HG02642 (cell line): ENCODE results near the gene THSD7B.
"Not testable (repeated sequence)": the region's sequence is repeated elsewhere in the genome, so short reads cannot be mapped to it uniquely, and the experiment has no call there.

Experiments
- ATAC-seq: cut with Tn5 transposase; IDR thresholded peaks from one replicate; pipeline ENCODE4 v1.9.1; 2021; ENCODE audit warnings: mild to moderate bottlenecking; ENCODE audit not compliant: unreplicated experiment, poor library complexity

The THSD7B gene

DNA sequence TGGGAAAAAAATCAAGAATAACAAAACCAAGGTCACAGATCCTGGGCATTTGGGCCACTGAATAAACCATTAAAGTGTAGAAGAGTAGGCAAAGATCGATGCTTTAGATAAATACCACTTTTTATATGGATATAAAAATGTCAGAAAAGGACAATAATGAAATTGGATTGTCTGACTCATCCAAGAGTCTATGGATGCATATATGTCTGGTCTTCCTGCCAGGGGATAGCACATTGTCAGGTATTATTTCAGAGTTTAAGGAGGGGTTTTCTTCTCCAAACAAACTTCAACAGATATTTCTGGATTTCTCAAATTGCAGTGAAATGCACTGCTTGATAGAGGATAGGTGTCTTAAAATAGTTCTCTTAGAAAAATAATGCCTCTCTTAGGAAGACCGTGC lies 466.7 kb downstream of the THSD7B start:
- no peak for ATAC-seq

DNA sequence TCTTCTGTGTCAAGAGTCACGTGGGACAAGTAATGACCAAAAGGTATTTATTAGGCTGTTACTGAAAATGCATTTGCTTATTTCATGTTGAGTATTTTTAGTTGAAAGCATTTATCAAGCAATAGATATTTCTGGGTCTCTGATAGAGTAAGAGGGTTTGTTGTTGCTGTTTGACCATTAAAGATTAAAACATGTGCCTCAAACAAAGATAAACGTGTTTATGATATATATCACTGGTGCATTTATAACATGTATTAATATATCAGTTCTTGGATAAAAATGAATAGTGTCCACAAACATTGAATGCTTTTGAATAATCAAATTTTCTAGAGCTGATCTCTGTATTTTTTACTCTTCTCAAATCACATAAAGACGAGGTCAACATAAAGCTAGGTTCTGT lies 467.7 kb downstream of the THSD7B start:
- ATAC-seq = no peak

DNA sequence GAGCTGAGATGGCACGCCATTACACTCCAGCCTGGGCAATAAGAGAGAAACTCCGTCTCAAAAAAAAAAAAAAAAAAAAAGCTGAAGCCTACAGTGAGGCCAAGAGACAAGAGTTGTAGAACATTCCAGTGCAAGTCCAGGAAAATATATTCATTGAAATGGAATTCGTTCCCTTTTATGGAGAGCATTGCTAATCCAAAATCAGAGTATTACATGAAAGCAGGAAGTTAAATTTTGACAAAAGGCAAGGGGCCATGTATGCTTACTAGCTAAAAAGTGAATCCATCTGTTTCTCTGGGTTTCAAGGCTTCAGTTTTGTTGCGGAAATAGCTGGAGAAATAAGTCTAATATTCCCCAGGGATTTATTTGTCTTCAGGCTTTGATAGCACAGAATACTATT lies 471.7 kb downstream of the THSD7B start:
- ATAC-seq = no peak

DNA sequence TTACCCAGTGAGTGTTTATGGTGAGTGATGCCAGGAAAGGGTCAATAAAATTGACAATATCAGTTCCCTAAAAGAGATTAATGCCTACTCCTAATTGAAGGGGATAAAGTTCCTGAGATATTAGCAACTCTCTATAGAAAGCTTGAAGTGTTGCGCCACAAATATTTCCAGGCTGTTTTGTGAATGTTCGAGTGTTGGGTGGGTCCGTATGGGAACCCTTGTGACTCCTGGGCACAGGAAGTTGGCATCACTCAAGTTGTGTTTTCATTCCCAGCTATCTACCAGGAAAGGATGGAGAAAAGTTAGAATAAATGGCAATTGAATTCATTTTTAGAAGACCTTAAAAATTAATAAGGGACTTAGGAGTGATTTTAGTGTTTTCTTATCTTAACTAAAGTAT lies 472.7 kb downstream of the THSD7B start:
- no peak for ATAC-seq

DNA sequence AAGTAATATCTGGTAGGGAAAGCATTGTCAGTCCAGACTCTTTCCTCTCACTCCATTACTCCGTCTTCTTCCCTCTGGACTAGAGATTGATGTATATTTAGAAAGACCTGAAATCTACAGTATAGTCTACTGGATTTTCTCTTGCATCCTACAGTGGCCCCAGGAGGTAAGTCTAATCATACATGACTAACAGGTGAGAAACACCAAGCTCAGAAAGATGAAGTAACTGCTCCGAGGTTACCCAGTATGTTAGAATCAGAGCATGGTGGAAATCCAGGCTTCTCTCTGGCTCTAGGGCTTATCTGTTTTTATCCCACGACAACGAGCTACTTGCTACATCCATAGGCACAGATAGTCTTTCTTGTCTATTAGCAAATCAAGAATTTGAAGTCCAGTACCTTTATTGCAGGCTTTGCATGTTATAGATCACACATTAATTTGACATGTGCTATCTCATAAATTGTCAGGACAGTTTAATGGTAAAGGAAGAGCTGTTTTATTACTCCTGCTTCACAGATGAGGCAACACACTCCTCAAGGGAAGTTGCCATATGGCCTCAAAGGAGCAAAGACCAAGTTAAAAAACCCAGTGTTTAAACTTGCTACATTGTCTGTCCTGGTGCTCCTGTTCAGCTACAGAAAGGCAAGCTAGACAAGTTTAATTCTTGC lies 484.3 kb downstream of the THSD7B start:
- ATAC-seq = no peak

DNA sequence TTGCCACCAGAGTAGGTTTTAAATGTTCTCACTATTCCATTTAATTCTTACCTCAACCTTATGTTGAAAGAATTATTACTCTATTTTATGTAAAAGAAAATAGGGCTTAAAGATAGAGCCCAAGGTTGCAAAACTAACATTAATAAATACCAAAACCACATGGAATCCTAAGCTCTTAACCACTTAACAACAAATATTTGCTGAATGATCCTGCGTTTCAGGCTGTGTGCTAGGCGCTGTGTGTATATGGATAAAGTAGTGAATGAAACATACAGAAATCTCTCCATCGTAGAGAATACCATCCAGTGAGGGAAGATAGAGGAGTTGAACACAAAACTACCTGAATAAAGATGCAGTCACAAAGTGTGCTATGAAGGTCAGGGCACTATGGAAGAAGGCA lies 485.1 kb downstream of the THSD7B start:
- no peak for ATAC-seq

DNA sequence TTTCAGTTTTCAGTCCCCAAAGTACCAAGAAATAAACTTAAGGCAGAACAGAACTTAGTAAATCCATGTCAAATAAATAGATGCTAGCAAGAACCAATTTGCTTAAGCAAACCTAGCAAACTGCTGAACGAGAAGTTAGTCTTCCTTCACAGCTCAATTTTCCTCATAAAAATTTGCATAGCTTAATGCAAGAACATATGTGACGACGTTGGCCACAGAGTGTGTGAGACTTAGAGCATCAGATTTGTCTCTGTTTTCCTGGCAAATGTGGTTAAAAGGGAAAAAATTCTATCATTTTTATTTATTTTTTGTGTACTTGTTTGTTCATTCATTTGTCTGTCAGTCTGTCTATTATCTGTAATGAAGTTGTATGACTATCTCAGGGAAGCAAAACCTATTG lies 485.7 kb downstream of the THSD7B start:
- ATAC-seq = no peak

DNA sequence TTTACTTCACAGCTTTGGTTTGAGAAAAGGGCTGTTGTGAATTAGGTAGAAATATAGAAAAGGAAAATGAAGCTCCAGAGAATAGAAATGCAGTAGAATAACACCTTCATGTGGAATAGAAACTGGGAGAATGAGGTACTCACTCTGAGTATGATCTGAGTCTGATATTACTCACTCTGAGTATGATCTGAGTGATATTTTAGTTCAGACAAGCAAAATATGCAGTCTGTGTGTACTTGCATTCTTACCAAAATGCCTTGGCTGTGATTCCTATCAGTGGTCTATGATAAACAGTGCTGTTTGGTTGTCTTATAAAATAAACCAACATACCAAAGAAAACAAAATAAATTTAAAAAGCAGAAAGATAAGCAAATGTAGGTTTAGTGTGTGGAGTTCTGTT lies 487.6 kb downstream of the THSD7B start:
- ATAC-seq = no peak

DNA sequence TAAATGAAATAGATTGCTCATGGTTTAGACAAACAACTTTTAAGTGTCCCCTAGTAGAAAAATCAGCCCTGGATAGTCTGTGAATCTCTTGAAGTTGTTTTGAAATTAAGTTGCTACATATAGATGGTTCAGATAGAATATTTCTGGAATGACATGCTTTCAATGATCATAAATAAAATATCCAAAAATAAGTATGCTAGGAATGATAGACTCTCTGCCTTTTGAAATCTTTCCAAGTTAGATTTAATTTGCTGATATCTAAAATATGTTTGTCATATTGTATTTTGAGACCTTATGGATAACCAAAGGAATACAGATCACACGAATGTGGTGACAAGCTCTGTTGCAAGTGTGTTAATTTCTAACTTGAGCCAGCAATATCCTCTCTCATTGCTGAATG lies 488.7 kb downstream of the THSD7B start:
- ATAC-seq = no peak

DNA sequence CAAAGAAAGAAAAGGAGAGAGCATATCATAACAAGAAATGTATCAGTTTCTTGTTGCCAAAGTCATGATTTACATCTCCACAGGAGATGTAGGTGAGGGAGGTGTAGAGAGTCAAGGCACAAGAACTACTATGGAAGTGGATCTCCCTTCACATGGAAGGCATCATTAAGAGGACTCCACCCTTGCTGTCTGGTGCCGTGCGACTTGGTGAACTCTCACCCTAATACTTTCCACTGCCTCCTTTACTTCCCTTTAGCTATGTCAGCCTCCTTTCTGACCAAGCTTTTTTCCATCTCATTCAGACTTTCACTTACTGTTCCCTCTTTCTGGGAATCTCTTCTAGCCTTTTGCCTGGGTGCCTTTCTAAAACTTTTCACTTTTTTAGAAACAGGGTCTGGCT lies 490.0 kb downstream of the THSD7B start:
- ATAC-seq = no peak

DNA sequence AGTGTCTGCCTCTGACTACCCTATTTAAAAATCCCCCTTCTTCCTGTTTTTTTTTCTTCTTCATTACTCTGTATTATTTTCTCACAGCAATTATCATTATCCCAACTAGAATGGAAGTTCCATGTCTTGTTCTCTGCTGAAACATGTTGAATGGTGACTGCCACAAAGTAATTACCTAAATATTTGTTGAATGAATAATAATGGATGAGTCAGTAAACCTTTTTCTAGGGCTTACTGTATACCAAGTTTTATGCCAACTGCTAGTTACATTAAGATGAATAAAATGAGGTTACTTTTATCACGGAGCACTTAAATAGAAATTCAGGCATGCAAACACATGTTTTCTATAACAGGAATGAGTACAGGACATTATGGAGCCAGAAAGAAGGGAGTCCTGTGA lies 490.6 kb downstream of the THSD7B start:
- no peak for ATAC-seq

DNA sequence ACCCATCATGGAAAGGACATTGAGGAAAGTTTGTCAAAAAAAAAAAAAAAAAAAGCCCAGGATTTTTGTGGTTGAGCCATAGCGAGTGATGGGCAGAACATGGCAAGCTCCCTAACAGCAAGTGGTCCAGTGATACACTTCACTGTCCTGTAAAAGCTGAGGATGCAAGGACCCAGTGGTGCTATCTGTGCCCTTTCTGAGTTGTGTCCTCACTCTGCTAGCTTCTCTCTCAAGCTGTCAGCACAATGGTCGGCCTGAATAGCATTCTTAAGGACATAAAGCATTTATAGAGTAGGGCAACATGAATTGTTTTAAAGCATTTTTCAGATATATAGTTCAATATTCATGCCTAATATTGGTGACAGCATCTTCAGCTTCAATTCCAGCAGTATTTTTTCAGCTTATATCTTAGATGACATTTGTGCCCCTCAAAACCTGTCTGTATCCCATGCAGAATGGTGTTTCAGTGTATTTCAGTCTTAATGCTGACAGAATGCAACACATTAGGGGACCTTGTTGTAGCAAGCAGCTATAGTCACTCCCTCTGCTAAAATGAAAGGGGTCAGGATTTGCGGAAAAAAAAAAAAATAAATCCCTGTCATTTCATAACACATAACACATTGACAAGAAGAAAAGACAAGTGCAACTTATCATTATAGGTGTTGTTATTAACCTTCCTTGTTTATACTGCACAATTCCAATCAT lies 496.7 kb downstream of the THSD7B start:
- ATAC-seq = no peak

DNA sequence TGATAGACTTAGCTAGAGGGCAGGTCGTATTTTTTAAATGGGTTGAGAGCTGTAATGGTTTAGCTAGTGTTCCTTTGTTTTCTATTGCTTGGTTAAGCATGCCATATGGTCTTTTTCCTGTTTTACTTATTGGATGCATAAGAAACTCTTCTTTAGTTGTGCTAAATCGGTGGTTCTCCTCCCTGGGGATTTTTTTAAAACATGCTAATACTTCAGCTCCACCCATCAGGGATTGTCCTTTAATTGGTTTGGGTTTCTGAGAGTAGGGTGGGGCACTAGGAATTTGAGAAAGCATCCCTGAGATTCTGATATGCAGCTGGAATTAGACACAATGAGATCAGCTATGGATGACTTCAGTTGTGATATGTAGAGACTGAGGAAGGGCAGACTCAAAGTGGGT lies 497.2 kb downstream of the THSD7B start:
- ATAC-seq = no peak

DNA sequence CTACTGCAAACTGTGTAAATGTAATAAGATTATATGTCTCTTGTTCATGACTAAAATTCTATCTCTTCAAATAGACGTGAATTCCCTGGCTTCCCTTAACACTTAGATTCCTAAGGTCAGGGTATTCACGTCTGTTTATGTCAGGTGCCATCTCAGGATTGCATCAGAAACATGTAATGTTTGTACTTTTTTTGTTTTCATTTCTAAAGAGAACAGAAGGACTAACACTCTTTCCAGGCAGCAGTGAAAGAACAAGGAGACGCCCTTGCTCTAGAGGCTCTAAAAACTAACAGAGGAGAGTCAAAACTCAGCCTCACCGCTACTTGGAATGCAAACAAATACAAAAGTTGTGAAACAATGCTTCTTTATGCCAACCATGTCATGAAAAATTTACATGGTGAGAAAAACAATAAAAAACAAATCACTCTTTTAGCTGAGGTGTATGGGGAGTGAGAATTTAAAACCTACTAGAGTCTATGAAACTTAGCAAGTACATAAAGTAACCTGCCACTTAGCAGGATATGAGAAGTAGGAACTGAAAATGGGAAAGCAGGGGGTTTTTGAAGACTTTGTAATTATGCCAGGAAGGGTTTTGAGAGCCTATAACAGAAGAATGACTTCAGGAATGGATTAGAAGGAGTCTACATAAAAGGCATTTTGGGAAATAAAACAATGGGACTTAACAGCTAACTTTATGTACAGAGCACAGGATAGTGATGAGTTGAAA lies 522.7 kb downstream of the THSD7B start:
- ATAC-seq = no peak

DNA sequence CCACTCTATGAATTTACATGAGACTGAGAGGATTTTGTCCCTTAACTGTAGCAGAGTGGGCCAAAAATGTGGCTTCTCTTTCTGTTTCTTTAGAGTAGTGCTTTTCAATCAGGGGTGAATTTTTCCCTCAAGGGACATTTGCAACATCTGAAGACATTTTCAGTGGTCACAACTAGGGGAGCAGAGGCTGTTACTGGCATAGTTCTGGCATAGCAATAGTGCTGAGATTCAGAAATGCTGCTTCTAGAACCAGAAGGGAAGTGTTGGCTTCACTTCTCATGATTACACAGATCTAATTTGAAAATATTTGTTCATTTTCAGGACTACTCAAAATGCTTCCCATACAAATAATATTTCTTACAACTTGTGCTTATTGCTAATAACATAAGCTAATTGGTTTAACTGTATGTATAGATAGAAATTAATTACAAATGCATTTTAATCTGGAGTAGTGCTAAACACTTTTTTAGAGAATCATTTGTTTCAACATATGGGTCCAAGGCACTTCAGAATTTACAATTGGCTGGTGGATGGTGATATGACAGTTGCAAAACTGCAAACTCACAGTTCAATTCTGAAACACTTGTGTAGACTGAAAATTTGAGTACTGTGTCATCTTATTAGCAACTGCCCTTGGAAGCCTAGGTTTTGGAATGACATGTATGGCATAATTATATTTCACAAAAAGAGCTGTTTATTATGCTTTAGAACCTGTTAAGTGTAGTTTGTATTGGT lies 526.7 kb downstream of the THSD7B start:
- no peak for ATAC-seq

DNA sequence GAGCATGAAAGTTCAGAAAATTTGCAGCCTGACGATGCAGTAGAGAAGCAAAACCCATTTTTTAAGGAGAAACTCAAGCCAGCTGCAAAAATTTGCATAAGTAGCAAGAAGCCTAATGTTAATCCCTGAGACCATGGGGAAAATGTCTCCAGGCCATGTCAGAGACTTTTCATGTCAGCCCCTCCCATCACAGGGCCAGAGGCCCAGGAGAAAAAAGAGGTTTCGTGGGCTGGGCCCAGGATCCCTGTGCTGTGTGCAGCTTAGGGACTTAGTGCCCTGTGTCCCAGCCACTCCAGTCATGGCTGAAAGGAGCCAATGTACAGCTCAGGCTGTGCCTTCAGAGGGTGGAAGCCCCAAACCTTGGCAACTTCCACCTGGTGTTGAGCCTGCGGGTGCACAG lies 533.0 kb downstream of the THSD7B start:
- no peak for ATAC-seq

DNA sequence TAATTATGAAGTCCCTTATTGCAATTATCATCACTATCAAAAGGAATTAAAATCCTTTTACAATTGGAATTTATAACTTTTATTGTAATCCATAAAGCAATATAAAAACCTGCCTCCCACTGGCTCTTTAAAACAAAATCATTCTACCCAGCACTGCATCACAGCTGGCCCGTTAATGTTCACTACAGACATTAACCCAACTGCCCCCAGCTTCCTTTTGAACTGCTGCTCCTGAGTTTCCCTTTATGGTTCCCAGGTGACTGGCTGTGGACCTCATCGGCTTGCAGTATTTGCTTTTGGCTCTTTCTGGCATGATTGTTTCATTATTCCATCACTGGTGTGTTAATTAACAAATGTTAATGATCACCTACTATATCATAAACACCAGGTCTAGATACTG lies 535.6 kb downstream of the THSD7B start:
- ATAC-seq = no peak

DNA sequence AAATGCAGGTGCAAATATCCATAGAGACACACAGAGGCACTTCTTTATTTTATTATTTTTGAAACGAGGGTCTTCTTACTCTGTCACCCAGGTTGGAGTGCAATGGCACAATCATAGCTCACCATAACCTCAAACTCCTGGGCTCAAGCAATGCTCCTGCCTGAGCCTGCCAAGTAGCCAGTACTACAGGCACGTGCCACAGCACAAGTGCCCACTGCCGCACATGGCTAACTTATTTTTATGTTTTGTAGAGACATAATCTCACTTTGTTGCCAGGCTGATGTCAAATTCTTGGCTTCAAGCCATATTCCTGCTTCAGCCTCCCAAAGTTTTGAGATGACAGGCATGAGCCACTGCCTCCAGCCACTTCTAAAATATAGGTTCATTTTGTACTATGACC lies 537.6 kb downstream of the THSD7B start:
- ATAC-seq = no peak

DNA sequence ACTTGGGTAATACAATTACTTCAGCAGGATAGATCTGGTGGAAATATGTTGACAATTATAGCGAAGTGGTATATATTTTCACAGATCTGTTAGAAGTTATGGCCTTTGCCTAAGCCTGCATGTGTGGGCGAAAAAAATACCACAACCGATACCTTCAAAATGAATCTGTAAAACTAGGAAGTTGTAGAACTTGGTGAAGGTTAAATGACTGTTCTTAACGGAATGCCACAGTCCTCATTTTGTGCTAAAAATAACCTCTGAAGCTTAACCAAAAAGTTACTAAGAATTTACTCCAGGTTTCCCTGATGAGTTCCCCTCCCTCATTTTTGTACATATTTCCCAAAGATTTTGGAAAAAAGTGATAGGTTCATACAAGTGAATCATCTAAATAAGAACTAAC lies 550.7 kb downstream of the THSD7B start:
- ATAC-seq = no peak

DNA sequence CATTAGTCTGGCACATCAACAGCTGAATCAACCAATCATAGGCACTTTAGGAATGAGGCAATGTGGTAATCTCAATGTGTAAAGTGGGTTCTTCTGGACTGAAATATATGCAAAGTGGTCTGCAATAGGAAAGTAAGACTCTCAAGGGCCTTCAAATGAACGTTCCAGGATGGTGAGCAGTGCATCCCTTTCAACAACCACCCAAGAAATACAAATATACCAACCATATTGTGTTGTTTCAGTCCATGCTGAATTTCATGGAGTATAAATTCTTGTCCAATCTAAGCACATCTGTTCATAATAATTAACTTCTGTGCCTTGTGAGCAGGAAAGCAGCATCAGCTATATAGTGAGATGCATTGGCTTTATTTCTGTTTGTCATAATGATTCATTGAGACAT lies 556.2 kb downstream of the THSD7B start:
- ATAC-seq = no peak

DNA sequence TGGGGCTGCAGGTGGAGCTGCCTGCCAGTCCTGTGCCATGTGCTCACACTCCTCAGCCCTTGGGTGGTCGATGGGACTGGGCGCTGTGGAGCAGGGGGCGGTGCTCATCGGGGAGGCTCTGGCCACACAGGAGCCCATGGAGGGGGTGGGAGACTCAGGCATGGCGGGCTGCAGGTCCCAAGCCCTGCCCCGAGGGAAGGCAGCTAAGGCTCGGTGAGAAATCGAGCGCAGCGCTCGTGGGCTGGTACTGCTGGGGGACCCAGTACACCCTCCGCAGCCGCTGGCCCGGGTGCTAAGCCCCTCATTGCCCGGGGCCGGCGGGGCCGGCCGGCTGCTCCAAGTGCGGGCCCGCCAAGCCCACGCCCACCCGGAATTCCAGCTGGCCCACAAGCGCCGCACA lies 566.2 kb downstream of the THSD7B start:
- not testable (repeated sequence) for ATAC-seq
